Heart left ventricle (tissue), 16 donors: ENCODE data around the gene TMPRSS7. TPM values are rescaled to one million over a fixed set of nuclear protein-coding genes. Genes with fewer than 3 reads are reported as not detected.
A peak's percentile ranks its signal among the peaks of the same experiment; 100 is the strongest.

ENCODE experiments used
- ATAC-seq, 4 donors: fragments of 200-7000 bp; cut with Tn5 transposase; one replicate each; pipeline ENCODE4 v1.9.1; 2020 to 2022; ENCODE audit warnings: moderate library complexity in 4 of 4, mild to moderate bottlenecking in 3 of 4, moderate number of reproducible peaks in 1 of 4
- DNase-seq, 5 donors: peaks; one replicate each; pipeline ENCODE4 v3.0.0-alpha.2; 2020
- H3K27ac ChIP-seq, 12 donors: fragments of 200-600 bp; sonication (generic) in 4 of 12; one replicate each; pipeline versions ENCODE4 v1.5.0 to v1.8.0; 2016 to 2022; ENCODE audit warnings: mild to moderate bottlenecking in 2 of 12
- H3K27me3 ChIP-seq, 9 donors: fragments of 200-600 bp; sonication (generic) in 2 of 9; one replicate each; pipeline versions ENCODE4 v1.5.1 to v1.8.0; 2016 to 2022; ENCODE audit warnings: mild to moderate bottlenecking in 3 of 9
- H3K36me3 ChIP-seq, 9 donors: fragments of 200-600 bp; sonication (generic) in 2 of 9; one replicate each; pipeline versions ENCODE4 v1.5.0 to v1.8.0; 2018 to 2022; ENCODE audit warnings: mild to moderate bottlenecking in 2 of 9
- H3K4me1 ChIP-seq, 12 donors: fragments of 200-600 bp; sonication (generic) in 4 of 12; one replicate each; pipeline versions ENCODE4 v1.5.0 to v1.8.0; 2016 to 2022; ENCODE audit warnings: mild to moderate bottlenecking in 3 of 12
- H3K4me3 ChIP-seq, 12 donors: fragments of 200-600 bp; sonication (generic) in 4 of 12; one replicate each; pipeline versions ENCODE4 v1.5.0 to v1.8.0; 2017 to 2022; ENCODE audit warnings: mild to moderate bottlenecking in 9 of 12, moderate library complexity in 4 of 12
- H3K9me3 ChIP-seq, 12 donors: fragments of 200-600 bp; sonication (generic) in 4 of 12; one replicate each; pipeline versions ENCODE4 v1.5.0 to v1.8.0; 2016 to 2022; ENCODE audit warnings: mild to moderate bottlenecking in 1 of 12
- POLR2A ChIP-seq, 2 donors: fragments of 450-650 bp; IDR thresholded peaks; one replicate each; pipeline ENCODE4 v1.6.1; 2017; ENCODE audit warnings: antibody characterized with exemption in 2 of 2, mild to moderate bottlenecking in 2 of 2, moderate library complexity in 2 of 2
- WGBS, 4 donors: extraction: QIAGEN DNeasy Blood & Tissue Kit in 2 of 4; methylation state at CpG; one replicate each; pipeline versions ENCODE4 v1.1.5 to v1.1.7; 2013 to 2018; 5-methylcytosine and 5-hydroxymethylcytosine counted together
- intact Hi-C, 10 donors: fragments of 100-400 bp; cut with DNase I; formaldehyde crosslinking; loops; one replicate each; pipeline versions ENCODE4 v1.11.1 to v1.14.2; 2022
- polyA plus RNA-seq, 2 donors: library from polyadenylated mRNA; stranded (reverse); fragments of 200-250 nt; gene quantifications; one replicate each; pipeline ENCODE4 v1.2.3, GENCODE V29; 2013
- total RNA-seq, 9 donors: library from RNA; depleted of rRNA in 2 of 9; stranded (reverse); fragments of >200 nt in 2 of 9; fragmentation: NEBNext Ultra II Directional in 3 of 9; extraction: Animal tissue kit (Norgen Biotek cat#: 25700) in 3 of 9; gene quantifications; one replicate each; pipeline versions ENCODE4 v1.1.0 to v1.2.4, GENCODE V29; 2016 to 2023
- TF ChIP-seq, protein P1 (sequence below), 12 donors: fragments of 200-600 bp; sonication (generic) in 4 of 12; IDR thresholded peaks; one replicate each; pipeline versions ENCODE4 v1.5.0 to v1.8.0; 2018 to 2022; ENCODE audit warnings: antibody characterized with exemption in 12 of 12, mild to moderate bottlenecking in 5 of 12
- donor health status: ischemic (EF 13 %, LVEDD 7.1; RV severe dilation, severe dysfunction).
- donor health status: healthy with polysubstance abuse.
- donor health status: DM: no; HTN: yes; CAD: no.
- donor health status: DM: no; HTN: no; CAD: no.
- donor health status: ischemic (EF 25% LVEDD 6.9; RV normal size, moderate dysfunction).
- donor health status: ischemic (EF 25% LVEDD 5.7; RV mildly dilated, moderate dysfunction).
- donor health status: healthy.
- donor health status: DM: yes; HTN: yes; CAD: no.
- donor health status: ischemic (EF 35%, LVEDD 5.7; RV mildly dilated, moderate dysfunction).
- donor health status: nonischemic (EF 11% LVEDD 7.7; RV severe dilation, severe dysfunction).
- donor health status: DM: yes; HTN: yes; CAD: no.
- donor health status: PGD.
- donor health status: ischemic (EF 29% LVEDD 5.4; RV normal size, mild dysfunction).
- donor health status: nonischemic (EF 23%, LVEDD 6.1; RV moderate dilation, normal function).

Gene TMPRSS7
- total and polyA plus RNA-seq, 11 donors, result not detected

DNA sequence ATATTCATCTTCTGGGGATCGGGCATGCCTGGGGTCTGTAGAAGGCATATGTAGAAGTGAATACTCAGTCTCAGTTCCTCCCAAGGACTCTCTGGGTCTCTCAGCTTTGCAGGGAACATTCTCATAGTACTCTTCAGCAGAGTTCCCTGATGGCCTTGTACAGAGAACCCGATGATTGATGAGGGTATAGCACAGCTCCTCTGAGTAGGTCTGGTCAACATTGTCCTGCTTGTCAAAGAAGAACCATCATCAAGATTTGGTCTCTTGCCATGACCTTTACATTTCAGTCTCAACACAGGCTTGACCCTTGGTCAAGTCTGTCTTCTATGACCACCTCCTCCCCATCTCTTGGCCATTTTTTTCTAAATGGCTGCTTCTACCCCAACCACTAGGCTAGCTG, 89.0 kb downstream of the TMPRSS7 start:
- no peak for DNase-seq

DNA sequence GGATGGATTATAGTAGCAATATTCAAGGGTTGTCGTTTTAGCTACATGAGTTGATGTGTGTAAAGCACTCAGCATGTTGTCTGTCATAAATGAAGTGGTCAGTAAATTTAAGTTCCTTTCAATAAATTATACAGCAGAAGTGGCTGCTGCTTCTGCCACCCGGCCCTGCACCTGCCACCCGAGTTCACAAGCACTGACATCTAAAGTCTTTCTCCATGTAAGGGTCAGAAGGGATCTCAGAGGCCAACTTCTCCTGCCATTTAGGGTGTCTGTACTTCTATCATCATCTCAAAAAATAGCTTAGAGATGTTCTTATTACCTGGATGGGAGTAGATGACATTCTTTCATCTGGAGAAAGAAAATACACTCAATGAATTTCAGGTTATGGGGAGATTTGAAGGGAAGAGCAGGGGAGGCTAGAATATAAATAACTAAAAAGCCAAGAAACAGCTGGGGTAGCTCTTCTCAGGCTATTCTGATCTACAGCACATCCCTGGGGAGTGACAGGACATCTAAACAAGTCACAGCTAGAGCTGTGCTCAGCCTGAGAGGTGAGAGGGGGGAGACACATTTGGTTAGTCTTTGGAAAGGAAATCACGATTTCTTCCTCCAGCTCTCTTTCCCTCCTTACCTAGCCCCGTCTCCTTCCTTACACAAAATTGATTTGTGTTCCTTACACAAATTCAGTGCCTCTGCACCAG, 90.5 kb downstream of the TMPRSS7 start:
- TF ChIP-seq, protein P1, sequence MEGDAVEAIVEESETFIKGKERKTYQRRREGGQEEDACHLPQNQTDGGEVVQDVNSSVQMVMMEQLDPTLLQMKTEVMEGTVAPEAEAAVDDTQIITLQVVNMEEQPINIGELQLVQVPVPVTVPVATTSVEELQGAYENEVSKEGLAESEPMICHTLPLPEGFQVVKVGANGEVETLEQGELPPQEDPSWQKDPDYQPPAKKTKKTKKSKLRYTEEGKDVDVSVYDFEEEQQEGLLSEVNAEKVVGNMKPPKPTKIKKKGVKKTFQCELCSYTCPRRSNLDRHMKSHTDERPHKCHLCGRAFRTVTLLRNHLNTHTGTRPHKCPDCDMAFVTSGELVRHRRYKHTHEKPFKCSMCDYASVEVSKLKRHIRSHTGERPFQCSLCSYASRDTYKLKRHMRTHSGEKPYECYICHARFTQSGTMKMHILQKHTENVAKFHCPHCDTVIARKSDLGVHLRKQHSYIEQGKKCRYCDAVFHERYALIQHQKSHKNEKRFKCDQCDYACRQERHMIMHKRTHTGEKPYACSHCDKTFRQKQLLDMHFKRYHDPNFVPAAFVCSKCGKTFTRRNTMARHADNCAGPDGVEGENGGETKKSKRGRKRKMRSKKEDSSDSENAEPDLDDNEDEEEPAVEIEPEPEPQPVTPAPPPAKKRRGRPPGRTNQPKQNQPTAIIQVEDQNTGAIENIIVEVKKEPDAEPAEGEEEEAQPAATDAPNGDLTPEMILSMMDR (IDR thresholded peaks at IDR 0.05), result no peak
- TF ChIP-seq POLR2A (IDR thresholded peaks at IDR 0.05), result no peak
- Histone ChIP-seq H3K36me3 (no peaks in the 10 kb centered on the region), H3K4me1 (peaks cover 0 to 47% (median 14%) of the 10 kb centered on the region in 12 donors), H3K27me3 (no peaks in the 10 kb centered on the region), H3K4me3 (no peak overlapping the region), H3K9me3 (no peaks in the 10 kb centered on the region), H3K27ac (no peak overlapping the region)
- DNase-seq (no peak), ATAC-seq (no peak)
- WGBS, 4 donors, result 77 to 85% (median 79%) methylated on average over 5 of the region's 5 CpGs
- intact Hi-C loops, result loop anchor here in 2 of 10 donors (5.0 to 10.0 kb wide), 2 partner anchors 170 to 397 kb away; partner anchors contain the start of gene SLC9C1 (in 1 of the 2)

More for the DNA sequence above, 89.0 kb downstream of the TMPRSS7 start:
- intact Hi-C loops, result loop anchor here in 1 of 10 donors (10.0 kb wide), 1 partner anchor 171 kb away; the partner anchor contains the start of gene SLC9C1
- no peak overlapping the region for H3K4me3 ChIP-seq
- WGBS, 4 donors, result 94 to 98% (median 96%) methylated on average over 2 of the region's 2 CpGs
- no peak for TF ChIP-seq POLR2A (IDR thresholded peaks at IDR 0.05)
- TF ChIP-seq, protein P1 (IDR thresholded peaks at IDR 0.05), result no peak
- H3K36me3 ChIP-seq, result no peaks in the 10 kb centered on the region
- H3K4me1 ChIP-seq, result peaks cover 0 to 50% (median 14%) of the 10 kb centered on the region in 12 donors
- ATAC-seq, result no peak
- no peaks in the 10 kb centered on the region for H3K27me3 ChIP-seq
- H3K27ac ChIP-seq, result no peak overlapping the region
- H3K9me3 ChIP-seq, result no peaks in the 10 kb centered on the region

DNA sequence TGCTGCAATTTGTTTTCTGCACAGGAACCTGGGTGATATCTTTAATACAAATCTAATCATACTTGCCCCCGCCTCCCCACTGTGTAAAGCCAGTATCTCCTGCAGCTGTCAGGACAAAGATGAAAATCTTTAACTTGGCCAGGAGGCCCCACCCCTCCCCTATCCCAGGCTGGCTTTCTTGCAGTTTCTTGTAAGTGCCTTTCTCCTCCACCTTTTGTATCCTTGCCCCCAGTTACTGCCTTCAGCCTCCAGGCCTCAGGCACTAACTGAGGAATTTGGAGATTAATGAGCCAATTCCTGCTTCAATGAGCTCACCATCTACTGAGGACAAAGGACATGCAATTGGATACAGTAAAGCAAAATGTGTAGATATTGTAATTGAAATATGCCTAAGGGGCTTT, 92.0 kb downstream of the TMPRSS7 start:
- no peak overlapping the region for H3K4me3 ChIP-seq
- H3K27me3 ChIP-seq, result no peaks in the 10 kb centered on the region
- WGBS, 4 donors, result 65 to 77% (median 72%) methylated on average over 1 of the region's 1 CpG
- ATAC-seq, result no peak
- intact Hi-C loops, result loop anchor here in 2 of 10 donors (5.0 to 10.0 kb wide), 2 partner anchors 168 to 396 kb away; partner anchors contain the start of gene SLC9C1 (in 1 of the 2)
- peaks cover 0 to 4% (median 0%) of the 10 kb centered on the region in 9 donors for H3K36me3 ChIP-seq
- no peak for DNase-seq
- no peaks in the 10 kb centered on the region for H3K9me3 ChIP-seq
- TF ChIP-seq POLR2A (IDR thresholded peaks at IDR 0.05), result no peak
- TF ChIP-seq, protein P1 (IDR thresholded peaks at IDR 0.05), result no peak
- H3K4me1 ChIP-seq, result peaks cover 0 to 38% (median 14%) of the 10 kb centered on the region in 12 donors
- peak overlapping the region in 2 of 12 donors; percentile 30 to 67 for H3K27ac ChIP-seq
